Measurements from ENCODE around the gene POFUT2. TPM values are rescaled to one million over a fixed set of nuclear protein-coding genes. Genes with fewer than 3 reads are reported as not detected.
A peak's percentile ranks its signal among the peaks of the same experiment; 100 is the strongest.

The POFUT2 gene
- total and polyA plus RNA-seq, 4 donors = 17.9 to 35.7 (median 26.1) TPM

DNA sequence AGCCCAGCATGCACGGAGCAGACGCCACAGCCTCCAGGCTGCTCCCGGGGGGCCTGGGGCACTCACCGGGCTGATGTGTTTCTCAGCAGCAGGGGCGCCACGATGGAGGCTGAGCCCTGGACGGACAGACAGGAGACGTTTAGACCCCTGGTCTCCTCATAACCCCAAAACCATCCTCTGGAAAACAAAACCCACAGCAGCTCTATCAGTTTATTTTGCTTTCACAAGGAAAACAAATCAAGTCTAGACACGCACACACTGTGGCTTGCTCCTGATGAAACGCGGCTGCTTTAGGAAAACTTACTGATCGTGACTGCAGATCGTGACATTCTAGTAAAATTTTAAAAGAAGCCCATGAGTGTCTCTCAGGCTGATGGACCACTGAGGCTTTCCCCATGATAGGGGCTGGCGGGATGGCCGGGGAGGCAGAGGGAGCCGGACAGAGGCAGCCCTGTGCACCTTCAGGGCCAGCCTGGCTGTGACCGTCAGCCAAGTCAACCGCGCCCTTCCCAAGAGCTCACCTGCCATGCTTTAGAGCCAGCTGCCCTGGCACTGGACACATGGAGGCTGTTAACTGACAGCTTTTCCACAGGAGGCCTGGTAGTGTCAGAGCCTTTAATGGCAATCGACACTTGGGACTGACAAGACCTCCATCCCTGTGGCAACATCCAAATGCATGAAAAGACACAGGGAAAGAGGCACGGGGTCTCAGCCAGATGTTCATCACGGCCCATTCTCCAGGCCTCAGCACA lies 5.2 kb downstream of the POFUT2 start:
- Histone ChIP-seq H3K9ac (ENCODE audit: insufficient read depth in 1 of 2, low read length in 2 of 2) (no peak overlapping the region), H3K4me1 (ENCODE audit: control insufficient read depth in 5 of 5, insufficient read depth in 5 of 5, low read length in 5 of 5) (peaks cover 0 to 9% (median 4%) of the 10 kb centered on the region in 5 donors), H3K36me3 (ENCODE audit: control insufficient read depth in 4 of 4, insufficient read depth in 4 of 4, low read length in 4 of 4) (peaks cover 35 to 58% (median 45%) of the 10 kb centered on the region in 4 donors), H3K9me3 (ENCODE audit: control insufficient read depth in 4 of 4, insufficient read depth in 3 of 4, low read length in 3 of 4) (no peaks in the 10 kb centered on the region), H3K27me3 (ENCODE audit: control insufficient read depth in 3 of 3, insufficient read depth in 3 of 3, low read length in 2 of 3) (no peaks in the 10 kb centered on the region), H3K4me3 (no peak overlapping the region), H3K27ac (ENCODE audit: low read depth in 1 of 2, low read length in 1 of 2) (no peak overlapping the region)
- 93 to 96% methylated on average over 22 of the region's 22 CpGs for WGBS, 2 donors
- DNase-seq (peak in 1 of 3 donors; percentile 1), ATAC-seq (ENCODE audit: insufficient read depth, low FRiP score) (no peak)
- TF ChIP-seq, protein P1, sequence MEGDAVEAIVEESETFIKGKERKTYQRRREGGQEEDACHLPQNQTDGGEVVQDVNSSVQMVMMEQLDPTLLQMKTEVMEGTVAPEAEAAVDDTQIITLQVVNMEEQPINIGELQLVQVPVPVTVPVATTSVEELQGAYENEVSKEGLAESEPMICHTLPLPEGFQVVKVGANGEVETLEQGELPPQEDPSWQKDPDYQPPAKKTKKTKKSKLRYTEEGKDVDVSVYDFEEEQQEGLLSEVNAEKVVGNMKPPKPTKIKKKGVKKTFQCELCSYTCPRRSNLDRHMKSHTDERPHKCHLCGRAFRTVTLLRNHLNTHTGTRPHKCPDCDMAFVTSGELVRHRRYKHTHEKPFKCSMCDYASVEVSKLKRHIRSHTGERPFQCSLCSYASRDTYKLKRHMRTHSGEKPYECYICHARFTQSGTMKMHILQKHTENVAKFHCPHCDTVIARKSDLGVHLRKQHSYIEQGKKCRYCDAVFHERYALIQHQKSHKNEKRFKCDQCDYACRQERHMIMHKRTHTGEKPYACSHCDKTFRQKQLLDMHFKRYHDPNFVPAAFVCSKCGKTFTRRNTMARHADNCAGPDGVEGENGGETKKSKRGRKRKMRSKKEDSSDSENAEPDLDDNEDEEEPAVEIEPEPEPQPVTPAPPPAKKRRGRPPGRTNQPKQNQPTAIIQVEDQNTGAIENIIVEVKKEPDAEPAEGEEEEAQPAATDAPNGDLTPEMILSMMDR (IDR thresholded peaks at IDR 0.05; ENCODE audit: control extremely low read depth, extremely low read depth) = no peak

DNA sequence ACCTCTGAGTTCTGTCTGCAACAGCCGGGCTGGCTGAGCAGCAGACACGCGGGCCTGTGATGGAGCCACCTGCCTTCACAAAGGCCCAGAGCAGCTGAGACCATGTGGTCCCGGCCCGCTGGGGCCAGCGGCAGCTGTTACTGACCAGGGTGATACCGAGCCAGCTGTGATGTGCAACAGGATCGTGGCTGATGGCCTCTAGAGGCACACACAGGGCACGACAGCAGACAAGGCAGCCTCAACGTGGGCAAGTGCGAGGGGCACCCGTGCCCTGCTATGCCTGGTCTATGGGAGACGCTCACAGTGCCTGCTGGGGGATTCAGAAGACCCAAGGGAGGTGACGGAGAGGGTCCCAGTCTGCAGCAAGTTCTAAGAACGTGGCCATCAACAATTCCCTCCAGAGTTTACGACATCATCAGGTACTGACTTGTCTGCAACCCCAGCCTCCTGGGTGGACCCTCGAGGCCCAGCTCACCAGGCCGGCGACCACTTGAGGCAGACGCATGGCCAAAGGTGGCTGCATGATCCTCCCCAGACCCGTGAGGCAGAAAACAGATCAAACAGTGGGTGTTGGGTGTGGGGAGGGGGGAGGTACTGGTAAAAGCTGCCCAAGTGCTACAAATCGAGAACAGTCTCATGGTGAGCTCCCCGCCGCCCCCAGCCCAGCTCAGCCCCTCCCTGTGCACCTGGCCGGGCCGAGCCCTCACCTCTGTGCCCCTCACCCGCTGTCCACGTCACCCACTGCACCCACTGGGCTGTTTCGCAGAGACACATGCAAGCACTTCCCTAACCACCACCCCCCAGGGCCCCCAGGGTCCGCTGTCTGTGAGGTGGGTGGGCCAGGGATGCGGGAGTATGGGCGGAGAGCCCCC lies 6.0 kb downstream of the POFUT2 start:
- no peak overlapping the region for H3K9ac ChIP-seq (ENCODE audit: insufficient read depth in 1 of 2, low read length in 2 of 2)
- peaks cover 0 to 8% (median 0%) of the 10 kb centered on the region in 5 donors for H3K4me1 ChIP-seq (ENCODE audit: control insufficient read depth in 5 of 5, insufficient read depth in 5 of 5, low read length in 5 of 5)
- H3K36me3 ChIP-seq (ENCODE audit: control insufficient read depth in 4 of 4, insufficient read depth in 4 of 4, low read length in 4 of 4) = peaks cover 38 to 66% (median 48%) of the 10 kb centered on the region in 4 donors
- DNase-seq = peak in 1 of 3 donors; percentile 7
- ATAC-seq (ENCODE audit: insufficient read depth, low FRiP score) = no peak
- H3K9me3 ChIP-seq (ENCODE audit: control insufficient read depth in 4 of 4, insufficient read depth in 3 of 4, low read length in 3 of 4) = no peaks in the 10 kb centered on the region
- 93 to 96% methylated on average over 32 of the region's 32 CpGs for WGBS, 2 donors
- TF ChIP-seq, protein P1 (IDR thresholded peaks at IDR 0.05; ENCODE audit: control extremely low read depth, extremely low read depth) = no peak
- no peak overlapping the region for H3K4me3 ChIP-seq
- H3K27me3 ChIP-seq (ENCODE audit: control insufficient read depth in 3 of 3, insufficient read depth in 3 of 3, low read length in 2 of 3) = no peaks in the 10 kb centered on the region
- H3K27ac ChIP-seq (ENCODE audit: low read depth in 1 of 2, low read length in 1 of 2) = no peak overlapping the region

DNA sequence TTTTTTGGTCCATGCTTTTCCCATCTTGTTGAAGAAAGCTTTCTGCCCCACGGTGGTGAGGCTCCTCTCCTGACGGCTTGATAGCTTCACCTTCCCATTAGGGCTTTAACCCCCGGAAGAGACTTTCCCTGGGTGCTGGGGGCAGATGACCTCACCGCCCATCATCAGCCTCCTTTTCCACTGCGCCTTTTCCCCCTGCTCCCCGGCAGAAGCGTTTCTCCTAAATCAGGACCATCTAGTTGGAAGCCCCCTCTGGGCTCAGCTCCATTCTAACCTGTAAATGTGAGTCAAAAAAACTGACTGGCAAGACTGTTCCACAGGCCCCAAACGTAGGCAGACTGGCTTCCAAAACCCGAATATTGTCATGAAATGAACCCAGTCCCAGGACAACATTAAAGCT lies 6.7 kb downstream of the POFUT2 start:
- no peaks in the 10 kb centered on the region for H3K27me3 ChIP-seq (ENCODE audit: control insufficient read depth in 3 of 3, insufficient read depth in 3 of 3, low read length in 2 of 3)
- H3K36me3 ChIP-seq (ENCODE audit: control insufficient read depth in 4 of 4, insufficient read depth in 4 of 4, low read length in 4 of 4) = peaks cover 39 to 69% (median 48%) of the 10 kb centered on the region in 4 donors
- TF ChIP-seq, protein P1 (IDR thresholded peaks at IDR 0.05; ENCODE audit: control extremely low read depth, extremely low read depth) = no peak
- H3K9ac ChIP-seq (ENCODE audit: insufficient read depth in 1 of 2, low read length in 2 of 2) = no peak overlapping the region
- peak in 1 of 3 donors; percentile 2 for DNase-seq
- no peak overlapping the region for H3K27ac ChIP-seq (ENCODE audit: low read depth in 1 of 2, low read length in 1 of 2)
- WGBS, 2 donors = 94 to 98% methylated on average over 9 of the region's 9 CpGs
- no peak for ATAC-seq (ENCODE audit: insufficient read depth, low FRiP score)
- H3K9me3 ChIP-seq (ENCODE audit: control insufficient read depth in 4 of 4, insufficient read depth in 3 of 4, low read length in 3 of 4) = no peaks in the 10 kb centered on the region
- no peak overlapping the region for H3K4me3 ChIP-seq
- H3K4me1 ChIP-seq (ENCODE audit: control insufficient read depth in 5 of 5, insufficient read depth in 5 of 5, low read length in 5 of 5) = peaks cover 0 to under 1% (median 0%) of the 10 kb centered on the region in 5 donors
